Mammary epithelial cell (primary cell): Measurements from ENCODE around the gene OR7C1.

Experiments used
- EZH2 ChIP-seq: IDR thresholded peaks from 2 replicates; pipeline ENCODE4 v1.6.1; 2012; ENCODE audit warnings: low read length, inconsistent platforms, borderline replicate concordance
- TF ChIP-seq, protein P1 (sequence below), 2 donors: IDR thresholded peaks in 1 of 2; conservative IDR thresholded peaks in 1 of 2; 2 replicates each; pipeline ENCODE4 v1.5.1; 2011 to 2012; ENCODE audit warnings: inconsistent platforms in 2 of 2, low read length in 2 of 2, mild to moderate bottlenecking in 2 of 2, control low read depth in 1 of 2, low read depth in 1 of 2; ENCODE audit not compliant: insufficient read depth in 1 of 2; ENCODE audit errors: extremely low read depth in 1 of 2

DNA sequence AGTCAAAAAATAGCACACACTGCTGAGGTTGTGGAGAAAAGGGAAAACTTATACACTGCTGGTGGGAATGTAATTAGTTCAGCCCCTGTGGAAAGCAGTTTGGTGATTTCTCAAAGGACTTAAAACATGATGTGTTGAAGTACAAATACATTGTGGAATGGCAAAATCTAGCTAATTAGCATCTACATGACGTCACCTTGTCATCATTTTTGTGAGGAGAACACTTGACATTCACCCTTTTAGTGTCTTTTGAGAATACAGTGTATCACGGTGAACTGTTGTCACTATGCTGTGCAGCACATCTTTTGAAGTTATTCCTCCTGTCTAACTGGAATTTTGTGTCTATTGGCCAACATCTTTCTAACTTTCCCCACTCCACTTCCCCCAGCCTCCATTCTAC lies 8.2 kb upstream of the OR7C1 start:
- TF ChIP-seq, protein P1, sequence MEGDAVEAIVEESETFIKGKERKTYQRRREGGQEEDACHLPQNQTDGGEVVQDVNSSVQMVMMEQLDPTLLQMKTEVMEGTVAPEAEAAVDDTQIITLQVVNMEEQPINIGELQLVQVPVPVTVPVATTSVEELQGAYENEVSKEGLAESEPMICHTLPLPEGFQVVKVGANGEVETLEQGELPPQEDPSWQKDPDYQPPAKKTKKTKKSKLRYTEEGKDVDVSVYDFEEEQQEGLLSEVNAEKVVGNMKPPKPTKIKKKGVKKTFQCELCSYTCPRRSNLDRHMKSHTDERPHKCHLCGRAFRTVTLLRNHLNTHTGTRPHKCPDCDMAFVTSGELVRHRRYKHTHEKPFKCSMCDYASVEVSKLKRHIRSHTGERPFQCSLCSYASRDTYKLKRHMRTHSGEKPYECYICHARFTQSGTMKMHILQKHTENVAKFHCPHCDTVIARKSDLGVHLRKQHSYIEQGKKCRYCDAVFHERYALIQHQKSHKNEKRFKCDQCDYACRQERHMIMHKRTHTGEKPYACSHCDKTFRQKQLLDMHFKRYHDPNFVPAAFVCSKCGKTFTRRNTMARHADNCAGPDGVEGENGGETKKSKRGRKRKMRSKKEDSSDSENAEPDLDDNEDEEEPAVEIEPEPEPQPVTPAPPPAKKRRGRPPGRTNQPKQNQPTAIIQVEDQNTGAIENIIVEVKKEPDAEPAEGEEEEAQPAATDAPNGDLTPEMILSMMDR (conservative IDR thresholded peaks at IDR 0.05 in 1 of 2, IDR thresholded peaks at IDR 0.05 in 1 of 2; ENCODE audit: extremely low read depth in 1 of 2, insufficient read depth in 1 of 2, low read depth in 1 of 2, low read length in 2 of 2): no peak
- TF ChIP-seq EZH2: no peak
